ENCODE measurements around the gene PCDHB15.
"Not testable (repeated sequence)": the region's sequence is repeated elsewhere in the genome, so short reads cannot be mapped to it uniquely, and the experiment has no call there.

PCDHB15 gene

DNA sequence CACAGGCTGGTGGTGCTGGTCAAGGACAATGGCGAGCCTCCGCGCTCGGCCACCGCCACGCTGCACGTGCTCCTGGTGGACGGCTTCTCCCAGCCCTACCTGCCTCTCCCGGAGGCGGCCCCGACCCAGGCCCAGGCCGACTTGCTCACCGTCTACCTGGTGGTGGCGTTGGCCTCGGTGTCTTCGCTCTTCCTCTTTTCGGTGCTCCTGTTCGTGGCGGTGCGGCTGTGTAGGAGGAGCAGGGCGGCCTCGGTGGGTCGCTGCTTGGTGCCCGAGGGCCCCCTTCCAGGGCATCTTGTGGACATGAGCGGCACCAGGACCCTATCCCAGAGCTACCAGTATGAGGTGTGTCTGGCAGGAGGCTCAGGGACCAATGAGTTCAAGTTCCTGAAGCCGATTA is 29.2 kb upstream of the PCDHB15 start:
- not testable (repeated sequence) for H3K79me2 ChIP-seq (ENCODE audit: insufficient read depth, low read length); H3K4me2 ChIP-seq (ENCODE audit: low read depth, low read length, poor library complexity, severe bottlenecking); H3K9me3 ChIP-seq (ENCODE audit: insufficient read depth, low read depth, low read length); H3F3A ChIP-seq (ENCODE audit: low read depth); H4K20me1 ChIP-seq (ENCODE audit: insufficient read depth, low read length, poor library complexity, severe bottlenecking); H2AFZ ChIP-seq (ENCODE audit: low read length); H3K27me3 ChIP-seq (ENCODE audit: insufficient read depth, low read length, poor library complexity, severe bottlenecking); H3K36me3 ChIP-seq (ENCODE audit: insufficient read depth, low read length); H3K4me1 ChIP-seq (ENCODE audit: insufficient read depth, low read length, poor library complexity, severe bottlenecking); H3K9me2 ChIP-seq (replicated peaks; ENCODE audit: low read depth, low read length); H3K4me3 ChIP-seq (ENCODE audit: low read length, poor library complexity, severe bottlenecking); H3K9ac ChIP-seq (ENCODE audit: low read depth, low read length, poor library complexity, severe bottlenecking)

DNA sequence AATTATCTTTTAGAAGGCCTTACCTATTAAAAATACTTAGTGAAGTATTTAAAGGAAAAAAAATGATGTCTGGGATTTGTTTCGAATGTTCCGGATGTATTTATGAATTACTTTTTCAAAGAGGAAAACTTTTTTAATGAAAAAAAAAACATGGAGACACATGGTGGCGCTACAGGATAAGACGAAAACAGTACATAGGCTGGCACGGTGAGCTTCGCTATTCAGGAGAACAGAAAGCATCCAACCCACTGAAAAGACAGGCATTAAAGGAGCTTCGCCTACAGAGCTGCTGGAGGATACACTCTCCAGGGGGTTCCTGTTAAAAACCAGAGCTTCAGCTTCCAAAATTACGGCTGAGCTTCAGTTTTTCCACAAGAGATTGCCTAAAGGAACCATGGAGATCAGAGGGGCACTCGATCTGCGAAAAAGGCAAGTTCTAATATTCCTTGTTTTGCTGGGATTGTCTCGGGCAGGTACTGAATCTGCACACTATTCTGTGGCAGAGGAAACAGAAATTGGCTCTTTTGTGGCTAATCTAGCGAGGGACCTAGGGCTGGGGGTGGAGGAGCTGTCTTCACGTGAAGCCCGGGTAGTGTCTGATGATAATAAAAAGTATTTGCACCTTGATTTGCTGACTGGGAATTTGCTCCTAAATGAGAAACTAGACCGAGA is 21.9 kb upstream of the PCDHB15 start, which contains the start of gene PCDHB14:
Gene PCDHB14 (plus strand): TSS at position 232 of the 672 bp plus-strand sequence. CDS start 163 bp downstream, at position 395.
- H3K27me3 ChIP-seq (ENCODE audit: insufficient read depth, low read length, poor library complexity, severe bottlenecking): no peaks in the 10 kb centered on the region
- H3K79me2 ChIP-seq (ENCODE audit: insufficient read depth, low read length): no peaks in the 10 kb centered on the region
- no peak within 1 kb of the TSS for H3K9ac ChIP-seq (ENCODE audit: low read depth, low read length, poor library complexity, severe bottlenecking)
- no peaks in the 10 kb centered on the region for H3K9me2 ChIP-seq (replicated peaks; ENCODE audit: low read depth, low read length)
- H3K9me3 ChIP-seq (ENCODE audit: insufficient read depth, low read depth, low read length): no peaks in the 10 kb centered on the region
- H3K4me1 ChIP-seq (ENCODE audit: insufficient read depth, low read length, poor library complexity, severe bottlenecking): no peaks in the 10 kb centered on the region
- H3F3A ChIP-seq (ENCODE audit: low read depth): no peaks in the 10 kb centered on the region
- H3K36me3 ChIP-seq (ENCODE audit: insufficient read depth, low read length): no peaks in the 10 kb centered on the region
- peak within 1 kb of the TSS; percentile 68; the same call in 1 of the 2 replicates for H2AFZ ChIP-seq (ENCODE audit: low read length)
- no peaks in the 10 kb centered on the region for H4K20me1 ChIP-seq (ENCODE audit: insufficient read depth, low read length, poor library complexity, severe bottlenecking)
- peak within 1 kb of the TSS; percentile 50 for H3K4me3 ChIP-seq (ENCODE audit: low read length, poor library complexity, severe bottlenecking)
- TF ChIP-seq, protein P1, sequence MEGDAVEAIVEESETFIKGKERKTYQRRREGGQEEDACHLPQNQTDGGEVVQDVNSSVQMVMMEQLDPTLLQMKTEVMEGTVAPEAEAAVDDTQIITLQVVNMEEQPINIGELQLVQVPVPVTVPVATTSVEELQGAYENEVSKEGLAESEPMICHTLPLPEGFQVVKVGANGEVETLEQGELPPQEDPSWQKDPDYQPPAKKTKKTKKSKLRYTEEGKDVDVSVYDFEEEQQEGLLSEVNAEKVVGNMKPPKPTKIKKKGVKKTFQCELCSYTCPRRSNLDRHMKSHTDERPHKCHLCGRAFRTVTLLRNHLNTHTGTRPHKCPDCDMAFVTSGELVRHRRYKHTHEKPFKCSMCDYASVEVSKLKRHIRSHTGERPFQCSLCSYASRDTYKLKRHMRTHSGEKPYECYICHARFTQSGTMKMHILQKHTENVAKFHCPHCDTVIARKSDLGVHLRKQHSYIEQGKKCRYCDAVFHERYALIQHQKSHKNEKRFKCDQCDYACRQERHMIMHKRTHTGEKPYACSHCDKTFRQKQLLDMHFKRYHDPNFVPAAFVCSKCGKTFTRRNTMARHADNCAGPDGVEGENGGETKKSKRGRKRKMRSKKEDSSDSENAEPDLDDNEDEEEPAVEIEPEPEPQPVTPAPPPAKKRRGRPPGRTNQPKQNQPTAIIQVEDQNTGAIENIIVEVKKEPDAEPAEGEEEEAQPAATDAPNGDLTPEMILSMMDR (conservative IDR thresholded peaks at IDR 0.05; ENCODE audit: low read length): peak; percentile 65
- no peak for TF ChIP-seq EZH2phosphoT487 (IDR thresholded peaks at IDR 0.05; ENCODE audit: borderline replicate concordance)
- peak within 1 kb of the TSS; percentile 50 for H3K4me2 ChIP-seq (ENCODE audit: low read depth, low read length, poor library complexity, severe bottlenecking)

DNA sequence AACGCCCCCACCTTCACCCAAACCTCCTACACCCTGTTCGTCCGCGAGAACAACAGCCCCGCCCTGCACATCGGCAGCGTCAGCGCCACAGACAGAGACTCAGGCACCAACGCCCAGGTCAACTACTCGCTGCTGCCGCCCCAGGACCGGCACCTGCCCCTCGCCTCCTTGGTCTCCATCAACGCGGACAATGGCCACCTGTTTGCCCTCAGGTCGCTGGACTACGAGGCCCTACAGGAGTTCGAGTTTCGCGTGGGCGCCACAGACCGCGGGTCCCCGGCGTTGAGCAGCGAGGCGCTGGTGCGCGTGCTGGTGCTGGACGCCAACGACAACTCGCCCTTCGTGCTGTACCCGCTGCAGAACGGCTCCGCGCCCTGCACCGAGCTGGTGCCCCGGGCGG is 20.4 kb upstream of the PCDHB15 start:
- H3K9ac ChIP-seq (ENCODE audit: low read depth, low read length, poor library complexity, severe bottlenecking); H3K4me1 ChIP-seq (ENCODE audit: insufficient read depth, low read length, poor library complexity, severe bottlenecking); H3F3A ChIP-seq (ENCODE audit: low read depth); H3K4me3 ChIP-seq (ENCODE audit: low read length, poor library complexity, severe bottlenecking); H3K4me2 ChIP-seq (ENCODE audit: low read depth, low read length, poor library complexity, severe bottlenecking); H3K79me2 ChIP-seq (ENCODE audit: insufficient read depth, low read length); H3K9me3 ChIP-seq (ENCODE audit: insufficient read depth, low read depth, low read length); H3K36me3 ChIP-seq (ENCODE audit: insufficient read depth, low read length); H2AFZ ChIP-seq (ENCODE audit: low read length); H4K20me1 ChIP-seq (ENCODE audit: insufficient read depth, low read length, poor library complexity, severe bottlenecking); H3K27me3 ChIP-seq (ENCODE audit: insufficient read depth, low read length, poor library complexity, severe bottlenecking); H3K9me2 ChIP-seq (replicated peaks; ENCODE audit: low read depth, low read length): not testable (repeated sequence)

DNA sequence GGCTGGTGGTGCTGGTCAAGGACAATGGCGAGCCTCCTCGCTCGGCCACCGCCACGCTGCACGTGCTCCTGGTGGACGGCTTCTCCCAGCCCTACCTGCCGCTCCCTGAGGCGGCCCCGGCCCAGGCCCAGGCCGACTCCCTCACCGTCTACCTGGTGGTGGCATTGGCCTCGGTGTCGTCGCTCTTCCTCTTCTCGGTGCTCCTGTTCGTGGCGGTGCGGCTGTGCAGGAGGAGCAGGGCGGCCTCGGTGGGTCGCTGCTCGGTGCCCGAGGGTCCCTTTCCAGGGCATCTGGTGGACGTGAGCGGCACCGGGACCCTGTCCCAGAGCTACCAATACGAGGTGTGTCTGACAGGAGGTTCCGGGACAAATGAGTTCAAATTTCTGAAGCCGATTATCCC is 19.8 kb upstream of the PCDHB15 start:
- not testable (repeated sequence) for H3K79me2 ChIP-seq (ENCODE audit: insufficient read depth, low read length); H2AFZ ChIP-seq (ENCODE audit: low read length); H3K9me2 ChIP-seq (replicated peaks; ENCODE audit: low read depth, low read length); H4K20me1 ChIP-seq (ENCODE audit: insufficient read depth, low read length, poor library complexity, severe bottlenecking); H3K4me3 ChIP-seq (ENCODE audit: low read length, poor library complexity, severe bottlenecking); H3K9me3 ChIP-seq (ENCODE audit: insufficient read depth, low read depth, low read length); H3K9ac ChIP-seq (ENCODE audit: low read depth, low read length, poor library complexity, severe bottlenecking); H3K4me2 ChIP-seq (ENCODE audit: low read depth, low read length, poor library complexity, severe bottlenecking); H3F3A ChIP-seq (ENCODE audit: low read depth); H3K27me3 ChIP-seq (ENCODE audit: insufficient read depth, low read length, poor library complexity, severe bottlenecking); H3K36me3 ChIP-seq (ENCODE audit: insufficient read depth, low read length); H3K4me1 ChIP-seq (ENCODE audit: insufficient read depth, low read length, poor library complexity, severe bottlenecking)

Measured in Loucy (cell line).